Measurements from ENCODE around the gene DIO2.

Gene DIO2

DNA sequence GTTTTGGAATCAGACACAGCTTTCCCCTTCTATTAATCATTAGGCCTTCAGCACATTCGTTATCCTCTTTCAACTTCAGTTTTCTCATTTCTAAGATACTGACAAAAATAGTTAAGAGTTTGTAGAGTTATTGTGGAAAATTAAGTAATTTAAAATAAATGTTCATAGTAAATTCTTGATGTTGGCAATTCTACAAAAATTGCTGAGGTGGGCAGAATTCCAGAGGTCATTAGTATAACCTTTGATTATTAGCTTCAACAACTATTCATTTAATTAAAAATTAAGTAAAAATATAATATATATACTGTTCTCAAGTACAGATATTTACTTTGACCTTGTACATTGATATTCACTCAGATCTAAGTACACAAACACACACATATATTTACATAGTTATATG lies 58.5 kb downstream of the DIO2 start:
- no peak for DNase-seq (ENCODE audit: extremely low spot score)
- ChIA-PET CTCF (no interaction called here), POLR2A (no interaction called here)
- no peak for TF ChIP-seq TARDBP (IDR thresholded peaks at IDR 0.05)
- no peak for TF ChIP-seq ZNF384 (IDR thresholded peaks at IDR 0.05)
- no peak for TF ChIP-seq ELF4 (IDR thresholded peaks at IDR 0.05)

DNA sequence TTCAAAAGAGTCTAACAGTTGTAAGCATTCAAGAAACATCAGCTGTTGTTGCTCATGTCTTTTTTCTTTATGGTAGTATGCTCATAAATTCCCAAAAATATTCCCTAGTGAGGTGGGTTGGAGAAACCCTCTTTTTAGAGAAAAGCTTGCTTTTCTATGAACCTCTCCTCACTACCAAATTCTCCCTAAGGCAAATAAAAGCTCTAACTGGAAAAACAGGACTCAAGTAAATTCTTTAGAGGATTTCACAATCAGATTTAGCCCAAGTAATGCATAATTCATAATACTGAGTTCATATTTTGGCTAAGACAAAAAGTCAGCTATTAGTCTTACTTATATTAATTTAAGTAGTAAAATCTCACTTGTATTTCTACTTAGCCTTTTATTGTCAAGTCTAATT lies 59.1 kb downstream of the DIO2 start:
- DNase-seq (ENCODE audit: extremely low spot score), result no peak
- TF ChIP-seq, protein P1, sequence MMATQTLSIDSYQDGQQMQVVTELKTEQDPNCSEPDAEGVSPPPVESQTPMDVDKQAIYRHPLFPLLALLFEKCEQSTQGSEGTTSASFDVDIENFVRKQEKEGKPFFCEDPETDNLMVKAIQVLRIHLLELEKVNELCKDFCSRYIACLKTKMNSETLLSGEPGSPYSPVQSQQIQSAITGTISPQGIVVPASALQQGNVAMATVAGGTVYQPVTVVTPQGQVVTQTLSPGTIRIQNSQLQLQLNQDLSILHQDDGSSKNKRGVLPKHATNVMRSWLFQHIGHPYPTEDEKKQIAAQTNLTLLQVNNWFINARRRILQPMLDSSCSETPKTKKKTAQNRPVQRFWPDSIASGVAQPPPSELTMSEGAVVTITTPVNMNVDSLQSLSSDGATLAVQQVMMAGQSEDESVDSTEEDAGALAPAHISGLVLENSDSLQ (IDR thresholded peaks at IDR 0.05), result no peak
- no peak for TF ChIP-seq FOXM1 (IDR thresholded peaks at IDR 0.05; ENCODE audit: borderline replicate concordance)
- no peak for TF ChIP-seq SP1 (IDR thresholded peaks at IDR 0.05)
- no peak for TF ChIP-seq SUZ12 (IDR thresholded peaks at IDR 0.05)
- TF ChIP-seq L3MBTL2 (conservative IDR thresholded peaks at IDR 0.05), result no peak
- no peak for TF ChIP-seq TARDBP (IDR thresholded peaks at IDR 0.05)
- no peak for TF ChIP-seq FOXK2 (IDR thresholded peaks at IDR 0.05)
- TF ChIP-seq LEF1 (IDR thresholded peaks at IDR 0.05; ENCODE audit: borderline replicate concordance), result no peak
- TF ChIP-seq ZNF384 (IDR thresholded peaks at IDR 0.05), result no peak
- TF ChIP-seq FOXA1 (IDR thresholded peaks at IDR 0.05), result no peak
- TF ChIP-seq CTBP1 (IDR thresholded peaks at IDR 0.05; ENCODE audit: borderline replicate concordance), result no peak
- no peak for TF ChIP-seq ARNT (IDR thresholded peaks at IDR 0.05)
- TF ChIP-seq HDGF (IDR thresholded peaks at IDR 0.05; ENCODE audit: borderline replicate concordance), result no peak
- no peak for TF ChIP-seq BHLHE40 (IDR thresholded peaks at IDR 0.05; ENCODE audit: borderline replicate concordance)
- no peak for TF ChIP-seq ELF4 (IDR thresholded peaks at IDR 0.05)
- TF ChIP-seq NFRKB (IDR thresholded peaks at IDR 0.05), result no peak
- ChIA-PET CTCF (no interaction called here), POLR2A (no interaction called here)

DNA sequence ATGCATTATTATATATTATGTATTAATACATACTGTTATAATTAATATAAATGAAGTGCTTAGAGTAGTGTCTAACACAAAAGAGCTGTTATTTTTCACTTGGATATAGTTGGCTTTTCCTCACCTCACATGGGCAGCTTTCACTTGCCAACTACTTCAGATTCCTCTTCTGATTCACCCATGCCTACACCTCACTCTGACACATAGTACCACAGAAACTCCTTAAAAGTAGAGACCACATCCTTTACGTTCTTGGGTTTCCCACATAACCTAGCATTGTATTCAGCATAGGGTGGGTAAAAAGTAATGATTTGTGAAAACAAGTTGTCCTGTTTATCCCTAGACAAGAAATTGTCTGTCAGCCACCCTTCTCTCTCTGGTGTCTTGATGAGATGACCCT lies 61.0 kb downstream of the DIO2 start:
- POLR2A ChIA-PET, result no interaction called here
- no peak for TF ChIP-seq TARDBP (IDR thresholded peaks at IDR 0.05)
- TF ChIP-seq CTBP1 (IDR thresholded peaks at IDR 0.05; ENCODE audit: borderline replicate concordance), result no peak
- no peak for TF ChIP-seq FOXK2 (IDR thresholded peaks at IDR 0.05)
- TF ChIP-seq FOXM1 (IDR thresholded peaks at IDR 0.05; ENCODE audit: borderline replicate concordance), result no peak
- TF ChIP-seq, protein P1 (IDR thresholded peaks at IDR 0.05), result no peak
- no peak for TF ChIP-seq HDGF (IDR thresholded peaks at IDR 0.05; ENCODE audit: borderline replicate concordance)
- TF ChIP-seq BHLHE40 (IDR thresholded peaks at IDR 0.05; ENCODE audit: borderline replicate concordance), result no peak
- no peak for DNase-seq (ENCODE audit: extremely low spot score)
- CTCF ChIA-PET, result no interaction called here

All from HEK293T (cell line).